ENCODE results near the gene VPS26A. TPM values are rescaled to one million over a fixed set of nuclear protein-coding genes. Genes with fewer than 3 reads are reported as not detected.

Gene VPS26A
- total RNA-seq, 2 donors from 2014 or later: 19.3 to 20.1 TPM

DNA sequence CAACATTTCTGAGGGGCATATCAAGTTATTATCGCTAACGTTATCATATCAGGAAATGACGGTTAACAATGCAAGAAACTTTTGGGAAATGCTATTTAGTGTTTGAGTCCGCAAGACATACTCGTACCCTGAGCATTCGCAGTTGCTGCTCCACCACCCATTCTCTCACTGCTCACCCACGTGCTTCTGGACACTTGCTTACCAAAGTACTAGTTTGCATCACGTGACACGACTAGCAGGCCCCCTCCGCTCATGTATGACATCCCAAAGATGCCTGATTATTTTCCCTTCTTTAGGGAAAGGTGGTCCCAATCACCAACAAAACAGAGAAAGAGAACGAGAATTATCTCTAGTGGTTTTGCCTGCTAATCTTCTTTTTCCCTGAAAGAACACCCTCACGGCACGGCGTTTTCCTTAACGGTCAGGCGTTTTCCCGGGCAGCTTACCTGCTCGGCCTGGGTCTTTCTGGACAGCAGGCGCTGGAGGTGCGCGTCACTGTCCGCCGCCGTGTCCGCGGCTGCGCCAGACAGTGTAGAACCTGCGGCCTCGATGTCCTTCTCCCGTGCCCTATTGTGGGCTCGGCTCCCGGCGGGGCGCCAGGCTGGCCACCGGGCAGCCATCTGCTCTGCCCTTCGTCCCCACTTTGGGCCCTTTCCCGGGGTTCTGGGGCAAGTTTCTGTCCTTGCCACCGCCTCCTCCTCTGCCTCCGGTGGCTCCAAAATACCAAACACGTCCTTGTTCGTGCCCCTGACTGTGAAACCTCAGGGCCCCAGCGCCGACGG, 56.0 kb downstream of the VPS26A start, which contains the start of gene SUPV3L1:
Gene SUPV3L1 (plus strand): TSS at position 492 of the 782 bp plus-strand sequence. CDS start 58 bp downstream, at position 550.
- TF ChIP-seq, protein P1, sequence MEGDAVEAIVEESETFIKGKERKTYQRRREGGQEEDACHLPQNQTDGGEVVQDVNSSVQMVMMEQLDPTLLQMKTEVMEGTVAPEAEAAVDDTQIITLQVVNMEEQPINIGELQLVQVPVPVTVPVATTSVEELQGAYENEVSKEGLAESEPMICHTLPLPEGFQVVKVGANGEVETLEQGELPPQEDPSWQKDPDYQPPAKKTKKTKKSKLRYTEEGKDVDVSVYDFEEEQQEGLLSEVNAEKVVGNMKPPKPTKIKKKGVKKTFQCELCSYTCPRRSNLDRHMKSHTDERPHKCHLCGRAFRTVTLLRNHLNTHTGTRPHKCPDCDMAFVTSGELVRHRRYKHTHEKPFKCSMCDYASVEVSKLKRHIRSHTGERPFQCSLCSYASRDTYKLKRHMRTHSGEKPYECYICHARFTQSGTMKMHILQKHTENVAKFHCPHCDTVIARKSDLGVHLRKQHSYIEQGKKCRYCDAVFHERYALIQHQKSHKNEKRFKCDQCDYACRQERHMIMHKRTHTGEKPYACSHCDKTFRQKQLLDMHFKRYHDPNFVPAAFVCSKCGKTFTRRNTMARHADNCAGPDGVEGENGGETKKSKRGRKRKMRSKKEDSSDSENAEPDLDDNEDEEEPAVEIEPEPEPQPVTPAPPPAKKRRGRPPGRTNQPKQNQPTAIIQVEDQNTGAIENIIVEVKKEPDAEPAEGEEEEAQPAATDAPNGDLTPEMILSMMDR (IDR thresholded peaks at IDR 0.05): peak in 1 of 2 donors; percentile 12
- H3K36me3 ChIP-seq: no peaks in the 10 kb centered on the region
- H3K4me1 ChIP-seq: peaks cover 0 to 23% of the 10 kb centered on the region in 2 donors
- peak; percentile 94 for DNase-seq (ENCODE audit: low spot score)
- H3K9me3 ChIP-seq: no peaks in the 10 kb centered on the region
- peak within 1 kb of the TSS; percentile 94 to 96 for H3K4me3 ChIP-seq
- H3K27ac ChIP-seq: peak within 1 kb of the TSS; percentile 86 to 95
- H3K27me3 ChIP-seq: no peaks in the 10 kb centered on the region

DNA sequence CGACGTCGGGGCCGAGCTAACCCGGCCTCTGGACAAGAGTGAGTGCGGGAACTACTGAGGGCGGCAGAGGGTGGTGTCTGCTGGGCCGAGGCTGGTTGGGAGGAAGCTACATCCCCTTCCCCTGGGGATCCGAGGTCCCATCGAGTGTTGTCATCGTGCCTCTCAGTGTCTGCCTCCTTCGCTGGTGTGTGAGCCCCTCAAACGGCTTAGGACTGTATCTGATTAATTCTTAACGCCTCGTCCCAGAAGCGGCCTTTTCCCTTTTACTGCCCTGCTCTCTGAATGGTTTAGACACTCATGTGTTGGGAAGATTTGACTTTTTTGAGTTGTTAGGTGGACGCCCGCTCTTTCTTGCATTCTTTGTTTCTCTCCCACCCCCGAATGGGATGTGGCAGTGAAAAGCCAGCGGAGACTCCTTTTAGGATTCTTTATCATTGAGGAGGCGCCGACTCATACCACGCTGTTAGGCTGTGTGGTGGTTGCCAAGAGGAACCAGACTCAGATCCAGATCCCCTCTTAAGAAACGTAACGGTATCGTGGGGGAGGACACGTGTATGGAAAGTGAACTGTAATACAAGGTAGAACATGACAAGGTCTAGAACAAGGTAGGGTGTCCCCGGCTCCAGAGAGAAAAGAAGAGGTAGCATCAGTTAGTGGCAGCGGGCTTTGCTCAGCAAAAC, 56.7 kb downstream of the VPS26A start:
- H3K9me3 ChIP-seq: no peaks in the 10 kb centered on the region
- no peak for DNase-seq (ENCODE audit: low spot score)
- TF ChIP-seq, protein P1 (IDR thresholded peaks at IDR 0.05): no peak
- H3K27me3 ChIP-seq: no peaks in the 10 kb centered on the region
- peaks cover under 1% of the 10 kb centered on the region for H3K36me3 ChIP-seq
- H3K4me1 ChIP-seq: peaks cover 0 to 23% of the 10 kb centered on the region in 2 donors
- peak overlapping the region; percentile 86 to 95 for H3K27ac ChIP-seq
- H3K4me3 ChIP-seq: peak overlapping the region; percentile 94 to 96

DNA sequence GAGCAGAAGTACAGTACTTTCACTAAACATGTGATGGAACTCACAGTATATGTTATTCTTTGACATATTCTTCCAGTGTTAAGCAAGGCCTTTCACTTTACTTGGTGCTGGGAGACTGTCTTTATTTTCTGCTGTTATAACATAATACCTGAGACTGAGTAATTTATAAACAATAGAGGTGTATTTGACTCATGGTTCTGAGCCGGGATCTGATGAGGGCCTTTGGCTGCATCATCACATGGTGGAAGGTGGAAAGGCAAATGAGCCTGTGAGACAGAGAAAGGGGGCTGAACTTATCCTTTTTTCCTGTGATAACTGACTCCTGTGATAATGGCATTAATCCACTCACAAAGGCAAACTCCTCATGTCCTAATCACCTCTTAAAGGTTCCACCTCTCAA, 57.5 kb downstream of the VPS26A start:
- TF ChIP-seq, protein P1 (IDR thresholded peaks at IDR 0.05): no peak
- H3K4me1 ChIP-seq: peaks cover 0 to 23% of the 10 kb centered on the region in 2 donors
- DNase-seq (ENCODE audit: low spot score): no peak
- H3K27me3 ChIP-seq: no peaks in the 10 kb centered on the region
- H3K27ac ChIP-seq: no peak overlapping the region
- H3K36me3 ChIP-seq: peaks cover 8% of the 10 kb centered on the region
- peak overlapping the region; percentile 94 to 96 for H3K4me3 ChIP-seq
- no peaks in the 10 kb centered on the region for H3K9me3 ChIP-seq

DNA sequence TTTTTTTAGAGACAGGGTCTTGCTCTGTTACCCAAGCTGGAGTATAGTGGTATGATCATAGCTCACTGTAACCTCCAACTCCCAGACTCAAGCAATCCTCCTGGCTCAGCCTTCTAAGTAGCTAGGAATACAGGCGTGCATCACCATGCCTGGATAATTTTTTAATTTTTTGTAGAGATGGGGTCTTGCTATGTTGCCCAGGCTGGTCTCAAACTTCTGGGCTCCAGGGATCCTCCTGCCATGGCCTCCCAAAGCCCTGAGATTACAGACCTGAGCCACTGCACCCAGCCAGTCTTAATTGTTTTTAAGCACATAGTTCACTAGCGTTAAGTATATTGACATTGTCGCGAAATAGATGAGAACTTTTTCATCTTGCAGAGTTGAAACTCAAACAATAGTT, 58.0 kb downstream of the VPS26A start:
- peaks cover 14% of the 10 kb centered on the region for H3K36me3 ChIP-seq
- H3K4me3 ChIP-seq: no peak overlapping the region
- TF ChIP-seq, protein P1 (IDR thresholded peaks at IDR 0.05): no peak
- DNase-seq (ENCODE audit: low spot score): no peak
- peaks cover 0 to 23% of the 10 kb centered on the region in 2 donors for H3K4me1 ChIP-seq
- no peaks in the 10 kb centered on the region for H3K27me3 ChIP-seq
- H3K27ac ChIP-seq: no peak overlapping the region
- no peaks in the 10 kb centered on the region for H3K9me3 ChIP-seq

DNA sequence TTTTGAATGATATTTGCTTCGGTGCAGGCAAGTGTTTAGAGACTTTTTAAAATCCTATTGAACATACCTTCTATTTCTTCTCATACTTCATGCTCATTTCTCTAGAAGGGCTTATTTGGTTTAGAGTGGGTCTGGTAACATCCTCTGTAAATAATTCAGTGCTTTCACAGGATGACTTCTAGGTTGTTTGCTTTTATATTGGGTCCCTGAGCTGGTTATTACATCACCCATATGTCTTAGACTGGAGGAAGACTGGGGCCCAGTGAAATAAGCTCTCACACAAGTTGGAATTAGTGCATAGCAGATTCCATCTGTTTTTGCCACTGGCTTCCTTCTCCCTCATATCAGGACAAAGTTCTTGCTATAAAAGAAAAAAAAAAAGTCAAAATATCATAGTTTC, 62.5 kb downstream of the VPS26A start:
- H3K4me3 ChIP-seq: no peak overlapping the region
- H3K4me1 ChIP-seq: peaks cover 0 to 7% of the 10 kb centered on the region in 2 donors
- DNase-seq (ENCODE audit: low spot score): no peak
- no peaks in the 10 kb centered on the region for H3K27me3 ChIP-seq
- TF ChIP-seq, protein P1 (IDR thresholded peaks at IDR 0.05): no peak
- no peaks in the 10 kb centered on the region for H3K9me3 ChIP-seq
- H3K36me3 ChIP-seq: peaks cover 42% of the 10 kb centered on the region
- no peak overlapping the region for H3K27ac ChIP-seq

Measured in right atrium auricular region (tissue), 2 donors.